ENCODE results near the gene VPS25. TPM values are rescaled to one million over a fixed set of nuclear protein-coding genes. Genes with fewer than 3 reads are reported as not detected.
"Not testable (repeated sequence)": the region's sequence is repeated elsewhere in the genome, so short reads cannot be mapped to it uniquely, and the experiment has no call there.

The VPS25 gene
- polyA plus RNA-seq (ENCODE audit: insufficient read length) = 27.7 TPM

DNA sequence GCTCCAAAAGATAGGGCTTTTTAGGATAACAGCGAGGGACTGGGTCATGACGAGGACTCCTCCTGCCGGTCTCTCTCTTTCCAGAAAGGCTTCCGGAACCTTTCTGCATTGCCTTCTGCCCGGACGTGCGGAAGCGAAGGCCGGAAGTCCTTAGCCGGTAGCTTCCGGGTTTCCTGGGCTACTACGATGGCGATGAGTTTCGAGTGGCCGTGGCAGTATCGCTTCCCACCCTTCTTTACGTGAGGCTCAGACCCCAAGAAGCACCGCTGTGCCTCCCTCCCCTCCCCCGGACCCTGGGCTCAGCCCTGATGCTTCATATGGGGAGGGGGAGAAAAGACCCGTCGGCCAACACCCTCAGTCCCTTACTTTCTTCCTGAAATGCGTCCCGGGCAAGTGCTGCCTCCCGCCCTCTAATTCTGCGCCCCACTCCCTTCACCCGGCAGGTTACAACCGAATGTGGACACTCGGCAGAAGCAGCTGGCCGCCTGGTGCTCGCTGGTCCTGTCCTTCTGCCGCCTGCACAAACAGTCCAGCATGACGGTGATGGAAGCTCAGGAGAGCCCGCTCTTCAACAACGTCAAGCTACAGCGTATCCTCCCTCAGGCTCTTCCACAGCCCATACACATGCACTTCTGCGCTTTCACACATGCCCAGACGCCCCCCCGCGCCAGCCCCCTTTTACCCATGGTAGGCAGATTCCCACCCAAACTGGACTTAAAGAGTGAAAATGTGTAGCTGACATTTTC lies at the start of gene VPS25:
VPS25 (plus strand) TSS at position 160 of the 746 bp plus-strand sequence; CDS start at position 187, 27 bp downstream.
- no peak for DNase-seq (ENCODE audit: low read depth)

DNA sequence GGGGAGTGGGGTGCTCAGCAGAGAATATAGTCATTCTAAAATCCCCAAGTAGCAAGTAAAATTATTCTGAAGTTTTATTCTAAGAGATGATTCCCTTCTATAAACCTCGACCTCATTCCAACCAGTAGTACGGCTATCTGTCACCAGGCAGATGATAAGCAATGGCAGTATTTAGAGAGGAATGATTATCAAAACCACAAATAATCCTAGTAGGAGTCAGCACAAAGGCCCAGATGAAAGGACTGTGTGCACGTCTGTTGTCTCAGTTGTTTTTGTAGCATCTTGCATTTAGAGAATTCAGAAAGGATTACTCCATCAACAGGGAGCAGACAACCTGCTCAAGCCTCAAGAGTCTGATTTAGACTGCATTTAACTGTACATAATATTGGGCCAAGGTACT lies 49.6 kb upstream of the VPS25 start:
- DNase-seq (ENCODE audit: low read depth) = no peak

DNA sequence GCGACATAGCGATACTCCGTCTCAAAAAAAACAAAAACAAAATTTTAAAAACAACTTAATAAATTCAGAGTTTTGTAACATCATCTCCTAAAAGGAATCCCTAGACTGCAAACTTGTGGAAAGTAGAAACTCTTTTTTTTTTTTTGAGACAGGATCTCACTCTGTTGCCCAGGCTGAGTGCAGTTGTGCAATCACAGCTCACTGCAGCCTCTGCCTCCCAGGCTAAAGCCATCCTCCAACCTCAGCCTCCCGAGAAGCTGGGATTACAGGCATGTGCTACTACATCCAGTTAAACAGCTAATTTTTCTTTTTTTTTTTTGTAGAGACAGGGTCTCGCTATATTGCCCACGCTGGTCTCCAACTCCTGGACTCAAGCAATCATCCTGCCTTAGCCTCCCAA lies 48.1 kb upstream of the VPS25 start:
- no peak for DNase-seq (ENCODE audit: low read depth)

DNA sequence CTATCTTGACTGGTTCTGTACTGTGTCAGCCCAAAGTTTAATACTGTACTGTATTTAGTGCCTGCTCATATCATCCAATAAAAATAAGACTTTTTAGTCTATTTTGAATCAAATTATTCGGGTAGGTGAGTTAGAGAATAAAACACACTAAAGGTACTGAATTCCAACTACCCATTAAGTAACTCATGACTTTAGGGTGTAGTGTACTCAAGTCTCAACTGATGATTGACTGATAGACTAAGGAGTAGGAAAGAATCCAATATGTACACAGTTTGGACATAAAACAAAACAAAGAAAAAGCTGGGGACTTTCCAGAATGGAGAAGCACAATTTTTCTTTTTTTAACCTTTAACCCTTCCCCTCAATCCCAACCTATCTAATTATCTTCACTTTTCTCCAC lies 32.5 kb upstream of the VPS25 start:
- no peak for DNase-seq (ENCODE audit: low read depth)

DNA sequence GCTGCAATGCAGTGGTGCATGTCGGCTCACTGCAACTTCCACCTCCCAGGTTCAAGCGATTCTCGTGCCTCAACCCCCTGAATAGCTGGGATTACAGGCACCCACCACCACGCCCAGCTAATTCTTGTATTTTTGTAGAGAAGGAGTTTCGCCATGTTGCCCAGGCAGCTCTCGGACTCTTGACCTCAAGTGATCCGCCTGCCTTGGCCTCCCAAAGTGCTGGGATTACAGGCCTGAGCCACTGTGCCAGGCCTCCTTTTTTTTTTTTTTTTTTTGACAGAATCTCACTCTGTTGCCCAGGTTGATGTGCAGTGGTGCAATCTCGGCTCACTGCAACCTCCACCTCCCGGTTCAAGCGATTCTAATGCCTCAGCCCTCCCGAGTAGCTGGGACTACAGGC lies 30.3 kb upstream of the VPS25 start:
- not testable (repeated sequence) for DNase-seq (ENCODE audit: low read depth)

DNA sequence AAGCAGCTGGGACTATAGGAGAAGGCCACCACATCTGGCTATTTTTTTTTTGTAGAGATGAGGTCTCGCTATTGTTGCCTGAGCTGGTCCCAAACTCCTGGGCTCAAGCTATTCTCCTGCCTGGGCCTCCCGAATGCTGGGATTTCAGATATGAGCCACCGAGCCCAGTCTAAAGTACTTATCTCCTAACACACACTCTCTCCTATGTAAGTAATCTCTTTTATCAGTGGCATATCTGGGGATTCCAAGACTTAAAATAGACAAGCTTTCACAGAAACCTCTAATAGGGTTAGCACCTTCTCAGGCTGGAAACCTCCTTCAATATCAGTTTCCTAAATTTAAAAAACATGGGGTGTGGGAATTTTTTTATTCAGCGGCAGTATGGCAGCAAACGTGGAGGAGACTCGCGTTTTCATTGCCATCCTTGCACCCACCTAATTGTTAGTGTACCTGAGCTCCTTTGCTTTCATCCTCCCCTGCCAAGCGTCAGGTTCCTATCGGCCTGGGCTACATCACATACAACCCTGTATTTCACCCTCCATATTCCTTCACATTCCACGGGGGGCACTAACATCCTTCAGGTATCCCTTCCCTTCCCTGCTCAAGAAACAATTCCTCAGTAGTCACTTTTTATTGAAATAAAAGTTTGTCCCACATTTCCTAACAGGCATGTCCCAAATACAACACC lies 29.5 kb upstream of the VPS25 start:
- no peak for DNase-seq (ENCODE audit: low read depth)

DNA sequence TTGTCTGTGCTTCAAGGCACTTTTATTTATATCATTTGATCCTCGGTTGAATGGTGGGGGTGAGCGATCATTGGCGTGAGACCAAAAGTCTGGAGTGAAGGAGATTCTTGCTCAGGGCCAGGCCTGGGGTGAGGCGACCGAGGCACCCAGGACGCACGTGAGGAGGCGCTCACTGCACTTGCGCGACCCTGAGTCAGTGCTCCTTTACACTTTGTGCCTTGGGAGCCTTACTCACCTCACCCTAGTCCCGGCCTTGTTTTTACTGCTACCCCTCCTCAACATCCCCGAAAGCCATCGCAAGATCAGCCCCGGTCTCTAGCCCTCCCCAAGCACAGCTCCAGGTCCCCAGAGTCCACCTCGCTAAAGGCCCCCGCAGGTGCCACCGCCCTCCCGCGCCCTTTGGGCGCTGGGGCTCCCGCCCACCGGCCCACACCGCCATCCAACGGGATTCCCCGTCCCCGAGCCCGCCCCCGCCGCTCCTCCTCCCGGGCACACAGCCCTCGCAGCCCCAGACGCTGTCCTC lies 28.9 kb upstream of the VPS25 start:
- DNase-seq (ENCODE audit: low read depth) = no peak

DNA sequence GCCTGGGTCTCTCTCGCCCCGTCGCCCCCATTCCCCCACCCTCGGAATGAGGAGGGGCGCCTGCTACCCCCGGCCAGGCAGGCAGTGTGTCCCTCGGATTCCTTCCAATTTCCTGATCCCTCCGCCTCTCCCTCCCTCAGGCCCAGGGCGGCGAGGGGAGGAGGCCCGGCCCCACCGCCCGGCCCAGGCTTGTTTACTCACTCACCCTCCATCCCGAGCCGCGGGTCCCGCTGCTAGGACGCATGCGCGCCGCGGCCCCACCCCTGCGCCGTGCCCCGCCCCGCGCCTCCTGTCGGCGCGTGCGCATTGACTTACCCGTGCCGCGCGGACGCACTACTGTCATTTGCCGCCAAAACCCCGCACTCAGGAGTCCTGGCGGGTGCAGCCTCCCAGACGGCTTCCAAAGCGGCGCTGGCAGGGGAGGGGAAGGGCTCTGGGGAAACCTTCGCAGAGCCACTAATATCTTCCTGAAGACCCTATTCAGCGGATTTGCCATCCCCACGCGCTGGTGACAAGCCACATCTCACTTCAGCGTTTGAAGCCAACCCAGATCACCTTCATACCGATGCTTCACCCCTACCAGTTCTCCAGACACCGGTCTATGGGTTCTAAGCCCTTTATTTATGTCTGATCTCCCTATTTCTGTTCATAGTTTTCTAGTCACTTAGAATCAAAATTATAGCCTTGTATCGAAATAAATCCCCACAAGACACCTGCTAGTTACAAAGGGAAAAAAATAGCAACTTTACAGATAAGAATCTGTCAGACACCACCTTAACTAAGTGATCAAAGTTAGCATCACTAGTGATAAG lies 28.2 kb upstream of the VPS25 start, which contains the start of gene EZH1:
EZH1 (minus strand) TSS at position 235 of the 812 bp plus-strand sequence. CDS start 16,099 bp downstream, outside the sequence.
- no peak for DNase-seq (ENCODE audit: low read depth)

DNA sequence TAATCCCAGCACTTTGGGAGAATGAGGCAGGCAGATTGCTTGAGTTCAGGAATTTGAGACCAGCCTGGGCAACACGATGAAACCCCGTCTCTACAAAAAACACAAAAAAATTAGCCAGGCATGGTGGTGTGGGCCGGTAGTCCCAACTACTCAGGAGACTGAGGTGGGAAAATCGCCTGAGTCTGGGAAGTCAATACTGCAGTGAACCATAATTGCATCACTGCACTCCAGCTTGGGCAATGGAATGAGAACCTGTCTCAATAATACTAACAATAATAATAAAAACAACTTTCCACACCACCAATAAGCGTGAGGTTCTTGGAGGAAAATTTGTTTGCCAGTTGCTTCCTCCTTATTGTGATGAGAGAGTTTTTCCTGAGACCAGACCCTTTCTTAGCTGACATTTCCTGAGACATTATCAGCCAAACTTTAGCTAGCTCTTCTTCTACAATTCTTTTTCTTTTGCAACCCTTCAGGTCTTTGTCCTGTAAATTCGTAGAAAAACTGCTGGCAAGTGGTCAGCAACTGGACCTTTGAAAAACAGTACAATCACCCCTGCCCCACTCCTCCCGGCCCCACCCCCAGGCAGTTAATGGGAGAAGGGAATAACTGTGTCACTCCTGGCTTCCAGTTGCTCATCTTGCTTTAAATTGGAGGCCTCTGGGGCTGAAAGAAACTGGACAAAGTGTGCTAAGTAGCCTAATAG lies 24.9 kb upstream of the VPS25 start:
- DNase-seq (ENCODE audit: low read depth) = no peak

DNA sequence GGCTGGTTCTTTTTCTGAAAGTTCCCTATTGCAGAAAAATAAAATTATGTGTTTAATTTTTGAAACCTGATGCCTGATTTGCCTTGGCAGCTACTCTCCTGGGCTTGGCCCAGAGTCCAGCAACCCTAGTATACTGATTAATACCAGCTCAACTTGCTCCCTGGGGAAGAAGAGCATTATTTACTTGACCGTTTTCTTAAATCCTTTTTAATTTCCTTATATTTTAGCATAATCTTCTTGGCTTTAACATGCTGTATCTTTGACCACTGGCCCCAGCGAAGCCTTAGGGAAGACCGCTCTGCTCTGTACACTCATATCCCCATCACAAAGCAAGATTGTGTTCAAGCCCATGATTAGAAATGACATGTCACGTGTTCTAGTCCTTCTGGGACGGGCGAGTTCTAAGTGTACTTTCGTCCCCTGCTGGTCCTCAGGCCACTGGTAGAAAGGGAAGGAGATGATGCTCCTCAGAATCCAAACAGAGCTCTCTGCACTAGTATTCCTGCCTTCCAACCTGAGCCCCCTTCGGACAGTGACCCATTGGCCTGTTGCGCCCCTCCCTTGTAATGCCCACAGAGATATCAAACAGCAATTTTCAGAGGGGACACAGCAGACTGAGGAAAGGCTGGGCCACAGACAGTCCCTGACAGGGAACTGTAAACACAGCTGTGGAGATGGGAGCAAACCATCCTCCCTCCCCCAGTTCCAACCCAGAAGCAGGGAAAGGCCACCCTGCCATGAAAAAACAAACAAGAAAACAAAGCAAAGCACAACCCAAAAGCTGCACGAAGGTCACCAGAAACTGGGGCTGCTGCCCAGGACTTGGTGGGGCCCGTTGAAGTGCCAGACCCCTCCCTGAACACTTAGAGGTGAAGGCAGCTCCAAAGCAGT lies 24.1 kb upstream of the VPS25 start:
- DNase-seq (ENCODE audit: low read depth) = no peak

DNA sequence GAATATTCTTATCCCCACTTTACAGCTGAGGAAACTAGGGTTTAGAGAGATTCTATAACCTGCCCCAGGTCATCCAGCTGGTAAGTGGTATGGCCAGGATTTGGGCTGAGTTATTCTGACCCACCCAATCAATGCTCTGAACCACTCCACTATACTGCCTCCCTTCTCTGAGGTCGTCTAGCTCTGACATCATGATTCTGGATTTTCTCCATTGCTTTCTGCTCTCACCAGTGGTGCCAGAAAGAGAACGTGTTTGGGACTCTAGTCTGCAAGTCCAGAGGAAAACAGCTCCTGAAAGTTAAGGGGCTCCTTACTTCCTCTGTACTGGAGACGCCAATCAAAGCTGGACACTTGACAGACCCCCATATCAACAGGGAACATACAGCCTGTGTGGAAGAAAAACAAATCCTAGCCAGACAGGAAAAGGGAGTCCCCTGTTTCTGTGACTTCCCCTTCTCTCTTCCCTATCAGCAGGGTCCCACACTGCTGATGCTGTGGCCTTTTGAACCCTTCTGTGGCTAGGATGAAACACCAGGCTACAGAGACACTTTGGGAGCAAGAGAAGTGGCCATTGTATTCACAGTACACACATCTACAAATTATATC lies 22.4 kb upstream of the VPS25 start:
- DNase-seq (ENCODE audit: low read depth) = no peak

DNA sequence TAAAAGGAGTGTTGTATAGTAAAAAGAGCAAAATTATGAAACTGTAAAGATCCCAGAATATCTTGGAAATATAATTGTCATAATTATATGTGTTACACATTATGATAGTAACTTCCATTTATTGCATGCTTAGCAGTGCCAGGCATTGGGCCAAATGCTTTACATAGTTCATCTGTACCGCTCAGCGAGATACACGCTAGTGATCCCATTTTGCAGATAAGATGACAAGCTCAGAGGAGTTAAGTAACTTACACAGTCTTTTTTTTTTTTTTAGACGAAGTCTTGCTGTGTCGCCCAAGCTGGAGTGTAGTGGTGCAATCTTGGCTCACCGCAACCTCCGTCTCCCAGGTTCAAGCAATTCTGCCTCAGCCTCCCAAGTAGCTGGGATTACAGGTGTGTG lies 21.6 kb upstream of the VPS25 start:
- DNase-seq (ENCODE audit: low read depth) = no peak

DNA sequence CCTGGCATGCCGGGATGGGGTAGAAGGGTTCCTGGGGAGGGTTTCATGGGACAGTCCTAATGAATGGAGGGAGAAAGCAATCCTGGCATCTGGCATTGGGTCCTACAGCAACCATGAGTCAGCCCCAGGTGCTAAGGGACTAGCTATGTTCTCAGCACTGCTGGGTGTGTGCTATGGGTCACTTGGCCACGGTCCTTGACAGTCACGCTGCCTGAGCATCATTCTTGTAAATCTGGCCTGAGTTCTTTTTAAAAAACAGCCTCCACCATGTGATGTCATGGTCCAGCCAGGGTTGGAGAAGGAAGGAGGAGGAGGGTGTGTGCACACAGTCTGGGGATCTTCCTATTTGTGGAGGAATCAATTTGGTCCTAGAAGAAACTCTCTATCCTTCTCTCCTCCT lies 18.5 kb upstream of the VPS25 start:
- no peak for DNase-seq (ENCODE audit: low read depth)

DNA sequence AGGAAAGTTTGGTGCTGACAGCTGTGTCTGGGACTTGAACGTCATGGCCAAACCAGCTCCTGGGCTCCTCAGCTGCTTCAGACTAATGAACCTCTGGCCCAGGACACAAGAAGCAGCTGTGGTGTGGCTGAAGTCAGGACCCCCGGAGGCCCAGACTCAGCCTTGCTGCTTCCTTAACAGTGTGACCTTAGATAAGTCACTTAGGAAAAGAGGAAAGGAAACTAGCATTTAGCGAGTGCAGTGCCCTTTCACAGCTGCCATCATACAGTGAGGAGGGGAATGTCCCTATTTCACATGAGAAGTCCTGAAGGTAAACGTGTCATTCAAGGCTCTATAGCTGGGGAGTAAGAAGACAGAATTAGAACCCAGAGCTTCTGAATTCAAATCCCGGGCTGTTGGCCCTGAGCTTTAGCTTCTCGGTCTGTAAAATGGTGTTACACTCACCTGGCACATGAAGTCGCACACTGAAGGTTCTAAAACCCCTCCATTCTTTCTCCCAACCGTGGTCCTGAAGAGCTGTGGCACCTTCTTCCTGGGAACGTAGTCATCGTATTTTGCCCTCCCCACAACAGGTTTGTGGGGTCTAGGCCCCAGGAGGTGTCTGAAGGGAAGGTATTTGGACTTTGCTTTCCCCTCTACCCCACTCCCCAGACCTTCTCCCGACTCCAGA lies 13.1 kb upstream of the VPS25 start:
- no peak for DNase-seq (ENCODE audit: low read depth)

DNA sequence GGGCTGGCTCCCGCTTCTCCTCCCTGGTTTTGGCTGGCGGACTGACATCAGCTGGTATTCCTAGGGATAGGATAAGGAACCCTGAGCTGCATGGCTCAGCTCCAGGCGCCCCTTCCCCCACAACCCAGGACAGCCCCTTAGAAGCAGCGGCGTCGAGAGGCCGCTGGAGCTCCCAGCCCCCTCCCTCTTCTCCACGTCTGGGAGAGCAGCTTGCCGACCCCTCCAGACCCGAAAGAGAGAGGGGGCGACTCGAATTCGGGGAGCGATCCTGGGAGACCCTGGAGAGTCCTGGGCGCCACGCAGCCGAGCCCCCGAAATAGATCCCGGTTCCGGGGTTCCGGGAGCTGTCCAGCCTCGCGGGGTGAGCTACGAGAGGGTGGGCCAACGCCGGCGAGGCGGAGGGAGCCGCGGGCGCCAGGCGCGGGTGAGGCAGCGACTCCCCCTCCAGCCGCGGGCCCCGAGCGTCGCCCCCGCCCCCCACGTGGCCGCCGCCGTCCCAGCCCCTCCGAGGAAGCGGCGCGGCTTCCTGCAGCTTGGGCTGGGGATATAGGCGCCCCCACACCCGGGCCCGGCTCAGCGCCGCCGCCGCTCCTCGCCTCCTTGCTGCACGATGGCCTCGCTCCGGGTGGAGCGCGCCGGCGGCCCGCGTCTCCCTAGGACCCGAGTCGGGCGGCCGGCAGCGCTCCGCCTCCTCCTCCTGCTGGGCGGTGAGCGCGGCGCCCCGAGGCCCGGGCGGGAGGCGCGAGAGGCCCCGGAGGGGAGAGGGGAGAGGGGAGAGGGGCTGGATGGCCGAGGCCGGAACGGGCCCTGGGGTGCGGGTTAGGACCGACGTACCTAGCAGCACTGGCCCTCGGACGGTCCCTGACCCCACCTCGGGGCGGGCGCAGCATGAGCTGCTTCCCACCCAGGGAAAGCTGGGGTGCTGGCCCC lies 12.3 kb upstream of the VPS25 start, which contains the start of gene RAMP2:
RAMP2 (plus strand) TSS at position 576 of the 930 bp plus-strand sequence; CDS start at position 611, 35 bp downstream.
- DNase-seq (ENCODE audit: low read depth) = no peak

DNA sequence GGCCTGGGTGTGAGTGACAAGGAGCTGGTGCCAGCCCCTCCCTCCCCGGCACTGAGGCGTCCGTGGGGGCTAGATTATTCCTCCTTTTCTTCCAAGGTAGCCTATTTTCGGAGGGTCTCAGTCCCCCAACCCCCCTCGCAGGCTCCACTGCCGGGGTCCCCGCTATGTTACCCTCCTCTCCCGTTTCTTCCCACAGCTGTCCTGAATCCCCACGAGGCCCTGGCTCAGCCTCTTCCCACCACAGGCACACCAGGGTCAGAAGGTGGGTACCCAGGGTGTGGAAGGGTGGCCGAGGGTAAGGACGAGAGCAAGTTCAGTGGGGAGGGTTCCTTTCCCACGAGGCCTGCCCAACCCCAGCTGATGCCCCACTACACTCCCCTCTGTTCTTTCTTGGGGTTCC lies 11.6 kb upstream of the VPS25 start:
- DNase-seq (ENCODE audit: low read depth) = no peak

DNA sequence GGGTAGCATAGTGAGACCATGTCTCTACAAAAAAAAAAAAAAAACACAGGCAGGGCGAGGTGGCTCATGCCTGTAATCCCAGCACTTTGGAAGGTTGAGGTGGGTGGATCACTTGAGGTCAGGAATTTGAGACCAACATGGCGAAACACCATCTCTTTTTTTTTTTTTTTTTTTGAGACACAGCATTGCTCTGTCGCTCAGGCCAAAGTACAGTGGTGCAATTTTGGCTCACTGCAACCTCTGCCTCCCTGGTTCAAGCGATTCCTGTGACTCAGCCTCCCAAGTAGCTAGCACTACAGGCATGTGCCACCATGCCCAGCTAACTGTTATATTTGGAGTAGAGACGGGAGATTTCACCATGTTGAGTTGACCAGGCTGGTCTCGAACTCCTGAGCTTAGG lies 7.1 kb upstream of the VPS25 start:
- DNase-seq (ENCODE audit: low read depth) = no peak

DNA sequence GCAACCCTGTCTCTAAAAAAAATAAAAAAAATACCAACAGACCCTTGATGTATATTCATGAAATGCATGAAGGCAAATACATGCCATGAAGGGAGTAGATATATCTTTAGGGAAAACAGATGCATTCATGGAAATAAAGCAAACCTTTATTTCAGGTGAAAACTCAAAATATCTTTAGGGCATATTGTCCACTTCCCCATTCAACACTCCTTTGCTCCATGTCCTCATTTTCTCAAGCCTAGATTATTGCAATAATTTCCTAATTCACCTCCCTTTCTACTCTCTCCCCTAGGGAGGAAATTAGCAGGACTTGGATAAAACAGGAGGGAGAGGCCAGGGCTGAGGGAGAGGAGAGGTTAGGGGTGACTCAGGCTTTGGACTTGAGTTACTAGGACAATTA lies 5.7 kb upstream of the VPS25 start:
- no peak for DNase-seq (ENCODE audit: low read depth)

Measured in forelimb muscle (tissue), 1 donor.